Lower leg skin (tissue), 4 donors: ENCODE results near the gene TRAF7. TPM values are rescaled to one million over a fixed set of nuclear protein-coding genes. Genes with fewer than 3 reads are reported as not detected.

ENCODE experiments used
- DNase-seq, 2 donors: peaks; one replicate each; pipeline ENCODE4 v3.0.0-alpha.2; 2019; ENCODE audit warnings: low spot score in 2 of 2
- H3K4me3 ChIP-seq: fragments of 200-600 bp; sonication (generic); 2 replicates; pipeline ENCODE4 v1.5.1; 2017; ENCODE audit warnings: mild to moderate bottlenecking, low read depth; ENCODE audit not compliant: poor library complexity, severe bottlenecking
- CTCF ChIP-seq, 3 donors: fragments of 450-650 bp; IDR thresholded peaks; one replicate each; pipeline ENCODE4 v1.5.1; 2016; ENCODE audit warnings: antibody characterized with exemption in 3 of 3, mild to moderate bottlenecking in 3 of 3, moderate library complexity in 2 of 3
- POLR2A ChIP-seq, 2 donors: fragments of 450-650 bp; IDR thresholded peaks; one replicate each; pipeline ENCODE4 v1.6.1; 2016 to 2017; ENCODE audit warnings: antibody characterized with exemption in 2 of 2, mild to moderate bottlenecking in 1 of 2, moderate library complexity in 1 of 2
- WGBS, 2 donors: methylation state at CpG; one replicate each; pipeline ENCODE4 v1.1.5; 2018; 5-methylcytosine and 5-hydroxymethylcytosine counted together
- intact Hi-C: fragments of 100-400 bp; cut with DNase I; formaldehyde crosslinking; loops from one replicate; pipeline ENCODE4 v1.15.0; 2023; ENCODE audit warnings: low total_unique reads
- total RNA-seq, 4 donors: library from RNA; depleted of rRNA; stranded (reverse); fragments of >200 nt; gene quantifications; one replicate each; pipeline ENCODE4 v1.1.0, GENCODE V29; 2016

Gene TRAF7
- total RNA-seq, 4 donors from 2014 or later, result 60.8 to 74.8 (median 68.9) TPM

- TF ChIP-seq POLR2A (IDR thresholded peaks at IDR 0.05) (no peak), CTCF (IDR thresholded peaks at IDR 0.05) (no peak)
- intact Hi-C loops, result no loop called here
- 54 to 70% methylated on average over 9 to 10 of the region's 11 CpGs for WGBS, 2 donors
- DNase-seq, result no peak
- H3K4me3 ChIP-seq, result no peak overlapping the region
Observed at GRCh38 chr16:2211923-2212347, 56.4 kb downstream of the TRAF7 start.

GRCh38 chr16:2212362-2213324 is 57.1 kb downstream of the TRAF7 start:
- WGBS, 2 donors, result 44 to 59% methylated on average over 17 to 19 of the region's 19 CpGs
- TF ChIP-seq POLR2A (IDR thresholded peaks at IDR 0.05) (no peak), CTCF (IDR thresholded peaks at IDR 0.05) (no peak)
- intact Hi-C loops, result no loop called here
- H3K4me3 ChIP-seq, result no peak overlapping the region
- no peak for DNase-seq

- DNase-seq, result no peak
- intact Hi-C loops, result no loop called here
- H3K4me3 ChIP-seq, result peak overlapping the region; percentile 52
- 2 to 3% methylated on average over 6 to 33 of the region's 98 CpGs for WGBS, 2 donors
- TF ChIP-seq POLR2A (IDR thresholded peaks at IDR 0.05) (no peak), CTCF (IDR thresholded peaks at IDR 0.05) (no peak)
Observed at GRCh38 chr16:2213817-2214718, 58.5 kb downstream of the TRAF7 start.

- WGBS, 2 donors, result 0% methylated on average over 43 of the region's 48 CpGs; no CpG with 5 or more reads in 1 of the 2 donors
Observed at GRCh38 chr16:2214719-2214968, 59.1 kb downstream of the TRAF7 start, which contains the start of gene PGP. PGP (minus strand) TSS chr16:2214840; CDS start chr16:2214777, 63 bp downstream.

GRCh38 chr16:2216330-2216729 is 60.7 kb downstream of the TRAF7 start:
- no peak for TF ChIP-seq POLR2A (IDR thresholded peaks at IDR 0.05)
- TF ChIP-seq CTCF (IDR thresholded peaks at IDR 0.05), result no peak
- whole genome bisulfite sequencing, 2 donors, result 92 to 100% methylated on average over 4 of the region's 4 CpGs
- intact Hi-C loops, result no loop called here

More at GRCh38 chr16:2214719-2214968, 59.1 kb downstream of the TRAF7 start, which contains the start of gene PGP:
- no peak for DNase-seq
- TF ChIP-seq CTCF (IDR thresholded peaks at IDR 0.05) (peak in 1 of 3 donors; percentile 51), POLR2A (IDR thresholded peaks at IDR 0.05) (no peak)
- H3K4me3 ChIP-seq, result peak within 1 kb of the TSS; percentile 52
- intact Hi-C loops, result no loop called here

More at GRCh38 chr16:2216330-2216729, 60.7 kb downstream of the TRAF7 start:
- H3K4me3 ChIP-seq, result no peak overlapping the region
- no peak for DNase-seq
